Activated CD4-positive, alpha-beta T cell treated with anti-CD3 and anti-CD28 coated beads, Interleukin-2, Interleukin-4, amounts not matched to agents 100 ng/mL and 50 ng/mL, durations not matched to agents 16 hours and 8 hours (primary cell): ENCODE measurements around the gene FBXO36.

Source experiments
- DNase-seq: peaks from one replicate; pipeline ENCODE4 v3.0.0-alpha.2; 2020; ENCODE audit warnings: low spot score

Gene FBXO36, protein sequence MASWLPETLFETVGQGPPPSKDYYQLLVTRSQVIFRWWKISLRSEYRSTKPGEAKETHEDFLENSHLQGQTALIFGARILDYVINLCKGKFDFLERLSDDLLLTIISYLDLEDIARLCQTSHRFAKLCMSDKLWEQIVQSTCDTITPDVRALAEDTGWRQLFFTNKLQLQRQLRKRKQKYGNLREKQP

DNA sequence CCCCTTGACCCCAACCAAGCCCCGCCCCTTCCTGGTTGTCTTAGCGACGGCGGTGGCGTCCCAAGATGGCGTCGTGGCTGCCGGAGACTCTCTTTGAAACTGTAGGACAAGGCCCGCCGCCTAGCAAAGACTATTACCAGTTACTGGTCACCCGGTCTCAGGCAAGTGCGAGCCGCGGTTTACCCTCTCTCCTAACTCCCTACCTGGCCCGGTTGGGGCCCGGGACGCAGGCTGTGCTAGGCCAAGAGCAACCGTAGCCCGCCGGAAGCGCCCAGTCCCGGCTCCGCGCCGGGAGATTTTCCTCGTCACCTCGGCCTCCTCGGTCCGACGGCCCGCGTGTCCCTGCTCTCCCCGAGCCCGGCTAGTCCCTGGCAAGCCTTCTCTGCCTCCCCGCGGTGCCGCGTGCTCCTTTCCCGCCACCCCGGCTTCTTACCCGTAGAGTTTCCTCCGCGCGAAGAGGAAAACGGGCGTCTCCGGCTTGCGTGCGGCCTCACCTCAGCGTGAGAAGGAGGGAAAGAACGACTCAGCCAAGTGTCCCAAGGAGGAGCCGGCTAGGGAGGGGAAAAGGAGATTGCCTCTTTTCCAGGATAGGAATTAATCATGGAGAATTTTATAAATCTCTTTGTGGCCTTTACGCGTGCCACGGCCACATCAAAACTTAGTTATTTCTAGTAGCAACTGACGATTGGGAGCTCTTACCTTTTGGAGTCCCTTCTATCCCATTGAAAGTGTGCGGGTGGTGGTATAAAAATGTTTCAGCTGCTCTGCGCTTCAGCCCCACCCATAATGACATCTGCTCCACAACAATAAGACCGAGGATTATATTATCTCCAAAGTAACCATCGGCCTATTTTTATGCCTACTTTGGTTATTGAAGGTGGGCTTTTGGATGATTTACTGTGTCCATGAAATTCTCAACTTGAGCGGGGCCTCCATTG is at the start of gene FBXO36:
Gene FBXO36, plus strand, starts transcription at position 55 of the 938 bp plus-strand sequence. Its CDS starts 11 bp downstream, at position 66.
- DNase-seq = peak; percentile 86

DNA sequence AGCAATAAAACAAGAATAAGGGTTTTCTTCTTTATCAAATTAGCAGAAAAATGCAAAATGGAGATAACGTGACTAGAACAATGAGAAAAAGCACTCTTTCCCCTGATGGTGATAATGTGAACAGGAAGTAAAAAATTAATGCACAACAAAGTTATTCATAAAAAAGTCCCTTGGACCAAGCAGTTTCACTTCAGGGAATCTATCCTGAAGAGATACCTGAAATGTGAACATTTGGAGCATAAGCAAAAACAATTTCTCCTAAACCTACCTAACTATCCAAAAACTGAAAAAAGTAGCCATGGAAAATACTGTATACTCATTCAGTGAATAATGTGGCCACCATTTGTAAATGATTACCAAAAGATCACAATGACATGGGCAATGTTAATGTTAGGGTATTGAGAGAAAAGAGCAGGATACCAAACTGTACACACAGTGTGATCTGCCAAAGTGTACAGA is 49.2 kb upstream of the FBXO36 start:
- DNase-seq = no peak

DNA sequence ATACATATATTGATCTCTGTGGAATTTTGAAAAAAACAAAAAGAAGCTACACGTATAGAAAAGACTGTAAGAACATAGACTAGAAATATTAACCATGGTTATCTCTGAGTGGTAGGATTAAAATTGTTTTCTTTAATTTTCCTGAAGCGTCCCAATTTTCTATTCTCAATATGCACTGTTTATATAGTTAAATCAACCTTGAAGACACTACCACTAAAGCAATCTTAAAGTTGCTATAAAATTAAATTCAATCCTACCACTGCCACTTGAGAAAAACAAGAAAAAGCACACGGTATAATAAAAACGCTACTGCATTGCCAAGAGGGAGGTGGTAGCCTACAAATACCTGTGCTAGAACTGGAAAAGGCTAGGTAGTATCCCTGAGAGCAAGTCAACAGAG is 47.7 kb upstream of the FBXO36 start:
- DNase-seq = no peak

DNA sequence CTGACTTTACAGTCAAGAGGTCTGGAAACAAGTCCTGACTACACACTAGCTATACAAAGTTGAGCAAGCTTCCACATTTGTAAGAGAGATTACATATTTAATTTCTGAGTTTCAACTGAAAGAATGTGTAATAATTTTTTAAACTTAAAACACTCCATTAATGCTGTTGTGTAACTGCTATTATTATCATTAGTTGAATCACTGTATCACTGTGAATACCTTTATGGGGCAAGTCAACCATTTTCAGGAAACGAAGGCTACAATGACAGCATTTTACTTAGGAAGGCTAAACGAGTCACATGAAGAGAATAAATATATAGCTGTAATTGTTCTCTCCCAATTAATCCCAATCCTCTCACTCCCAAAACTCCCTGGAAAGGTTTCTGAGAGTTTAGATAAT is 46.8 kb upstream of the FBXO36 start:
- no peak for DNase-seq

DNA sequence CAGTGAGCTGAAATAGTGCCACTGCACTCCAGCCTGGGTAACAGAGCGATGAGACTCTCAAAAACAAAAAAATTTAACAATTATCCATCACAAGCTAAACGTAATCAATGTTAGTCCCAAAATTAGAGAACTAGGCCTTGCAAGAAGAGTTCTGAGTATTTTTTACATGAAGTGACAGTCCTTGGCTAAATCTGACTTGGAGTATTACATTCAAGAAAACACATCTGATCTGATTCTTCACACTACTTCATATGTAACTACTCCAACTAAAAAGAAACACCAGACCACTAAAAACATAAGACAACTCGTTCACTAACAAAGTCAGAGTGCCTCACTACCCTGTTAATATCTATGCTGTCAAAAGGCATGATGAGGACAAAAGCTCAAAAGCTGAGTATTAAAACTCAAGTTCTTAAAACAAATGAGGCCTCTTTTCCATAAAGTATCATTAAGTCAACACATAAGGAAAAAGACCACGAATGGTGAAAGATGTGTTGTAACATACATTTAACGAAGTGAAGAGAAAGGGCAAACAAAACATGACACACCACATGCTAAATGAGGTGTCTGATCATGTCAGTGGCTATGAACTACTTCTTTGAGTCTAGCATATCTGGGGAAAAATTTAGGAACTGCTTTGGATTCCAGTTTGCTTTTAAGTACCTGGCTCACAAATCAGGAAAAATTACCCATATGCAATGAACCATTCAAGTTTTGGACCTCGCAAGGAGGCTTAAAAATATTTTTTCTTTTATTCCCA is 42.9 kb upstream of the FBXO36 start:
- no peak for DNase-seq

DNA sequence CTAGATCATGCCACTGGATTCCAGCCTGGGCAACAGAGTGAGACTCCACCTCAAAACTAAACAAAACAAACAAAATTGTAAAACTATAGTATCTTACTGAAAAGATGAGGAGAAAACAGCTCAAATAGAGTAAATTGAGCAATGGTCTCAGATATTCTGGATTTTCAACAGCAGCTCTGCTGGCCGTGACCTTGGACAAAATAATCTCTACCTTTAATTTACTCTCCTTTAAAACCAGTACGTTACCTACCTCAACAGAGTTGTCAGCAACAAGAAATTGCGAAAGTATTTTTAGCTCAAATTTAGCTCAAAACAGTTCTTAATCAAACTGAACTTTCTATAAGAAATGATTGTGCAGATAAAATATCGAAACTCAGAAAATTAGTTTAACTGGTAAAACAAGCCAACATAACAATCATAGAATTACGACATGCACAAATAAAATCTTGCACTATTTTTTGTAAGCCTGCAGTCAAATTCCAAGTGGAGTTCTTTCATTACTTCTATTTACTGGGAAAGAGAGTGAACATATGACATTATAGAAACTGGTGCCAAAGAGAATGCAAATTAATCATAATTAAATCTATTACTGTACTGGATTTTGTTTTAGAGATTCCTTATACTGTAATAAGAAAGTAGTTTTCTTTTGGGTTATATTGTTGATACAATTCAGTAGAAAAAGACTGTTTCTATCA is 41.3 kb upstream of the FBXO36 start:
- DNase-seq = no peak

DNA sequence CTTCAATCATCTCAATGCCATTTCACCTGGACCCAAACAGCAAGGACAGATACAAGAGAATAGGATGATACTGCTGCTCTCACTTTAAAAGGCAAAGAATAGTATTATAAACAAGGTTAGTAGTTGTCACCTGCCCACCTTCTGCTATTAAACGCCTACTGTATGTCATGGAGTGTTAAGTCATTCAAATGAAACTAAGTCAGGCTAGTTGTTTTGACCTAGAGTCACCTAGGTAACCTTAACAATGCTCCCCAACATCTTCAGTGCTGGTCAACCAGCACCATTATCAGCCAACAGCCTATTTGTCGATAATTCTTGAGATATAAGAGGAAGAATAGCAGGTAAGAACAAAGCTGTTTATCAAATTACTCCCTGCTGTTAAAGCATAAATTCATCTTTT is 39.7 kb upstream of the FBXO36 start:
- no peak for DNase-seq

DNA sequence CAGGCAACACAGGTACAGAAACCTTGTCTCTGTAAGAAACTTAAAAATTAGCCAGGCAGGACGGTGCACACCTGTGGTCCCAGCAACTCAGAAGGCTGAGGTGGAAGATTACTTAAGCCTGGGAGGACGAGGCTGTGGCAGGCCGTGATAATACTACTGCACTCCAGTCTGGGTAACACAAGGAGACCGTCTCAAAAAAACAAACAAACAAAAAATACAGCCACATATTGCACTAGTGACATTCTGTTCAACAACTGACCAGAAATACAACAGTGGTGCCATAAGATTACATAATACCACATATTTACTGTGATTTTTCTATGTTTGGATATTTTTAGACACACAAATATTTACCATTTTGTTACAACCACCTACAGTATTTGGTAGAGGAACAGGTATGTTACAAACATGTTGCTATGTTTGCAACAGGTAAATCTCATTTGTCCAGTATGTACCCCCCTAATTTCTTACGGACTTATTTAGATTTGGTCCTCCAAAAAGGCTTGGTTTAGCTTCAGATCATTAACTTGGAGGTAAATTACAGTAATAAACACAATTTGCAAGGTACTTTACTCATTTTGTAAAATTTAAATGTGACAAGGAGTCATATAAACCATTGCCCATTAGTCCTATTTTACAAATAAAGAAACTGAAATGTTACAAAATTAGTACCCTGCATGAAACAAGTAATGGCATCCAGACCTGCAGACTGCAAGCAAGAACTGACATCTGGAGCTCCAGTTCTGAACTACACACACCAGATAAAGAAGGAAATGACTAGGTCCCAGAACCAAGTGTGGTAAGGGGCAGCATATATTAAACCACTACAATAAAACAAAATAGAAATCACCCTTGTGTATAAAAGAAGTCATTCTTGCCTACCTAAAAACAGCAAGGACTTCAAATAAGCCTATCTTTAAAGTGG is 37.3 kb upstream of the FBXO36 start:
- DNase-seq = peak; percentile 45

DNA sequence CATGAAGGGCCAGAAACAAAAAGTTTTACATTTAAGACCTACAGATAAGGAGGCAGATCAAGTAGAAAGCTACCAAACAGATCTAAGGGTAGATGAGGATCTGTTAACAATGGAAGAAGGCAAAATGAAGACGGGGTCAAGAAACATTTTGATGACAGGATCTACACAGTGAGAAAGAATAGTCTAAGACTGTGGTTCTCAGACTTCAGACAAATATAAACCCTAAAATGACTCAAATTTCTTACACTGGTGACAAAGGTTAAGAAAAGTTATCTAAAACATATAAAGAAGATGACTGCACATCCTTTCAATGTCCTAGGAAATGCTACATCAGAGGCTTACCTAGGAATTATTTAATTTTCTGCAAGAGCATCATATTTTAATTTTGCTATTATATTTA is 34.9 kb upstream of the FBXO36 start:
- no peak for DNase-seq

DNA sequence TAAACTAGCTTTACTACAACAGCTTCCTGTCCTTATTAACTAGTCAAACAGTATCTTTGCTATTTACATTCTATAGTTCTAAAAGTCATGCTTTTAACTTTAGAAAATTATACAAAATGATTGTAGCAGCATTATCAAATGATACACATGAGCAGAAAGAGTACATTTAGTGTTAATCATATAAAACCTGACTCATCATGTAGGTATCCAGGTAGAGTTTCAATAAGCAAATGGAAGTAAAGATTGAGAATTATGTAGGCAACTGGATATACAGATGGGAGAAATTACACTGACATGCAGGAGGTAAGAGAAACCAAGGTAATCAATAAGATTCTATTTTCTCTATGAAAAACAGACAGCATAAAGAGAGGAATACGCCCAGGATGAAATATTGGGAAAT is 34.3 kb upstream of the FBXO36 start:
- no peak for DNase-seq

DNA sequence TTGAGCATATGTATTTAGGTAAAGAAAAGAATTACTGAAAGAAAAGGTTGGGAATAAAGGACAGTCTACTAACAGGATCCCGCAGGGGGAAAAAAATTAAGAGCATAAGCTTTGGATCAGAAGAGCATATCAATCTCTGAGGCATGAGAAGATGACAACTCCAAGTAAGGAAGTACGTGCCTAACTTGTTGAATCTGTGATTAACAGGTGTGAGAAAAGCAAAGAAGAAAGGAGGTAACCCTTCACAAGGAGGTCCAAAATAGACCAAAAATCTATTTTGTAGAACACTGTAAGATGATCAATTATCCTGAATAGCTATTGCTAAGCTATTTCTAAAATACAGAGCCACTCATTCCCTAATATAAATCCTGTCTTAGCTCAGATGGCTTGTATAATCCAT is 33.3 kb upstream of the FBXO36 start:
- DNase-seq = no peak

DNA sequence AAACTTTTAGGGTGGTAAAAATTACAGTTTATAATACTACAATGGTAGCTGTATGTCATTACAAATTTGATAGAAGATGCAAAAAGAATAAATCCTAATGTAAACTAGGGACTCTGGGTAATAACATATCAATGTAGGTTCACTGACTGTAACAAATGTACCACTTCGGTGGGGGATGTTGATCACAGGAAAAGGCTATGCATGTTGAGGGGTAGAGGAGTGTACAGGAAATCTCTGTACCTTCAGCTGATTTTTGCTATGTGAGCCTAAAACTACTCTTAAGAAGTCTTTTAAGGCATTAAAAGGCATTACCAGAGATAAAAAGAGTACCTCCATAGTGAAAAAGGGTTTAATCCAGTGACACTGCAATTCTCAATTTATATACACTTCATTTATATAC is 25.4 kb upstream of the FBXO36 start:
- DNase-seq = no peak

DNA sequence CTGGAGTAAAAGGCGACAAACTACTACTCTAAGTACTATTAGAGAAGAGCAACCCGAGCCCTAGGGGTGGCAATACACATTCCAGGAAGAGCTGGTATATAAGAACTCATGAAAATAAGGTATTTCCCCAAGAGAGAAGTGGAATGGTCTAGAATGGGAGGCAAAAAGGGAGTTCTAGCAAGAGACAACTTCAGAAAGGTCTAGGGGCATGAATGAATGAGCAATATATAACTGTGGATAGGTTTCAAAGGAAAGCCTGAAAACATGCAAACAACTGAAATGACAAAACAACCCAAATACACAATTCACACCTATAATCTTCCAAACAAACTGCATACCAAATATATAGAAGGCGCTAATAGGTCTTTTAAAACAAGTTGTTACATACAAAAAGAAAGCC is 22.7 kb upstream of the FBXO36 start:
- DNase-seq = no peak

DNA sequence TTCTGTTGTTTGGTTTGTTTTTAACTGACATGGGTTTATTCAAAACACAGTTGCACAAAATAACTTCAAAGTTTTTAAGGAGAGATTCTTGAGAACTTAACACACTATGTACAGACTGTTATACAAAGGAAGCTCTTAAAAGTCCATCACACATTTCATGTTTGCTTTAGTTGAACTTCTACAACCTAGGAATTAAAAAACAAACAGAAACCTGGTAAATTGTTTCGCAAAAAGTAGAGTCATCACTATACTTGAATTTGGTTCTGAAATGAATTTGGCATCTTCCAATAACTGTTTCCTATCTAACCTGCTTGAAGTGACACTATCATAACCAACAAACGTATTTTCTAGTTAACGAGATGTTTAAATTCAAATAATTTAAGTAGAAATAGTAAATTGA is 22.3 kb upstream of the FBXO36 start:
- peak; percentile 49 for DNase-seq

DNA sequence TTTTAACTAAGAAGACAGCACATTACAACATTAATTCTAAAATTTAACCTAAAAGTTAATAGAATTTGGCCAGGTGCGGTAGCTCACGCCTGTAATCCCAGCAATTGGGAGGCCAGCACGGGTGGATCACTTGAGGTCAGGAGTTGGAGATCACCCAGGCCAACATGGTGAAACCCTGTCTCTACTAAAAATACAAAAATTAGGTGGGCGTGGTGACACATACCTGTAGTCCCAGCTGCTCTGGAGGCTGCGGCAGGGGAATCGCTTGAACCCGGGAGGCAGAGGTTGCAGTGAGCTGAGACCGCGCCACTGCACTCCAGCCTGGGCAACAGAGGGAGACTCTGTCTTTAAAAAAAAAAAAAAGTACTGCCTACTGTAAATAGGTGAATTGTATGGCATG is 21.8 kb upstream of the FBXO36 start:
- peak; percentile 28 for DNase-seq

DNA sequence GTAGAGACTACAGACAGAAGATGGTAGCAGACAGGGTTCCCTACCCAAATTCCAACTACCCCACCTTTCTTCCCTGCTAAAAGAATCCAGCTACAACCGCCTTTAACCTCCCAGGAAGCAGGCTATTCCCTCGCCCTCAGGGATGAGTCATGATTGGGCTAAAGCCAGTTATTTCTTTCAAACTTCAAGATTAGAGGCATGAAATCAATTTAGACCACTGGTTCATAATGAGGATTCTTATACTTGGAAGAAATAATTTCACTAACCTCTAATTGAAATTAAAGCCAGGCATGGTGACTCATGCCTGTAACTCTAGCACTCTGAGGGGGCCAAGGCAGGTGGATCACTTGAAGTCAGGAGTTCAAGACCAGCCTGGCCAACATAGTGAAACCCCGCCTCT is 20.5 kb upstream of the FBXO36 start:
- no peak for DNase-seq

DNA sequence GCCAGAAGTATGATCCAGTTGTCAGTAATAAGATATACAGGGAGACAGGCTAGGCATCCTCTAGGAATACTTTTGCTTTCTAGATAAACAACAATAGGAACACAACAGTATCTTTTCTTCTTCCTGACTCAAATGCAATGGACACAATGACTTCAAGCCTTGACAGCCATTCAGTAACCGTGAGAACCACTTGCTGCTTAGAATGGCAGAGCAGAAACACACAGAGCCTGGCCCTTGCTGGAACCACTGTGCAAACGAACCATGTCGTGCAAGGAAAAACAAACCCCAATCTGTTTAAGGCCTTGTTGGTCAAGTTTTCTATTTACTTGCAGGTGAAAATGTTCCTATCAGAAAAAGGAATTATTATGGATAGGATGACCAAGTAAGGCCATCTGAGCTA is 19.3 kb upstream of the FBXO36 start:
- no peak for DNase-seq

DNA sequence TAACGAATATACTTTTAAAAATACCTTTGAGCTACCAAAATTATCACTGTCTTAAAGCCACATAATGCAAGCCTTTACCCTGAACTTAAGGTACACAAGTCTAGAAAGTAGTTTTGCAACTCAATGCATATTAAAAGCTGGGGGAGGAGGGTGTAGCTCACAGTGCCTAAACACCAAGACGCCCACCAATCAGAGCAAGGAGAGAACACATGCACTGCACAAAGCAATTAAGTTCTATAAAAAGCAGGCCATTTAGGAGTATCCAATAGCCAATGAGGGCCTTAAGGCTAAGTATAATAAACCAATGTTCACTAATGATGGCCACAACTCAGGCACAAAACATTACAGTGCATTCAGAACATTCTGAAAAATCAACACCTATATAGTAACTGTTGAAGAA is 16.7 kb upstream of the FBXO36 start:
- no peak for DNase-seq

DNA sequence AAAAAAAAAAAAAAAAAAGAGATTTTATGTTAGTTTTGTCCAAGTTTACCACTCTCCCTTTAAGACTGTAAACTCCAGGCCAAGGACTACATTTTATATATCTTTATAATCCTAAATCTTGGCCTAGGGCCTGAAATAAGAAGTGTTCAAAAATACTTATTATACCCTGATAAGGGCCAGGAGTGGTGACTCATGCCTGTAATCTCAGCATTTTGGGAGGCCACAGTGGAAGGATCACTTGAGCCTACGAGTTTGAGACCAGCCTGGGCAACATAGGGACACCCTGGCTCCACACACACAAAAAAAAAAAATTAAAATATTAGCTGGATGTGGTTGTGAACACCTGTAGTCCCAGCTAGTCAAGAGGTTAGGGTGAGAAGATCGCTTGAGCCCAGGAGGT is 13.2 kb upstream of the FBXO36 start:
- no peak for DNase-seq

DNA sequence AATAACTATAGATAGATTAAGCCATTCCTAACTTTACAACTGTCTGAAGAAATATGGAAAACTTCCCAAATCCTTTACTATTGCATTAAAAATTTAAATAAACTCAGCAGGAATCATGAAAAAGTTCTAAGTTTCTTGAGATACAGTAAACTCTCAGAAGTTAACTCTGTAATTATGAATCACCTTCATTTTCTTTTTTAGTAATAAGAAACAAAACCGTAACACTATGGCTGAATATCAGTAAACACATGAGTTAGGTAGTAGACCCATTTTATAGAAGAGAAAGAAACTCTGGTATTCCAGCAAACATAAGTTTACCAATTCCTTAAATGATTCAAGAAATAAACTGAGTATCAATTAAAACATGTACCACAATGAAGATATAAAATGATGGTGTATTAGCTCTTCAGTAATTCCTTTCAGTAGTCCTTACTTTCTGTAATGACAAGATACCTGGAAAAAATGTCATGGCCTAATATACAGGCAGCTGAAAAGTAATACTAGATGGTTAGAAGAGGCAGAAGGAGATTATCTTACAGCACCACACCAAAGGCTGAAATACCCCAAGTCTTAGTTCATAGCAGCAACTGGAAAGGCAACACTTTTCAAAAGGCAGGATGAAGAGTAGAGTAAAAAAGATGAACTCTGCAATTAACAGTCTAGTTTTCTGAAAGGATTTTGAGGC is 12.0 kb upstream of the FBXO36 start:
- no peak for DNase-seq
